GM23338 (cell line): ENCODE data around the gene FOCAD. TPM values are rescaled to one million over a fixed set of nuclear protein-coding genes. Genes with fewer than 3 reads are reported as not detected.
"Not testable (repeated sequence)": the region's sequence is repeated elsewhere in the genome, so short reads cannot be mapped to it uniquely, and the experiment has no call there.

ENCODE experiments used
- ATAC-seq: fragments of 200-7000 bp; cut with Tn5 transposase; 3 replicates; pipeline ENCODE4 v1.9.1; 2020
- DNase-seq: peaks from one replicate; pipeline ENCODE4 v3.0.0-alpha.2; 2015; ENCODE audit warnings: low spot score
- H2AFZ ChIP-seq: fragments of 200-600 bp; sonication (generic); 2 replicates; pipeline ENCODE4 v1.8.0; 2016; ENCODE audit warnings: antibody characterized with exemption, mild to moderate bottlenecking, moderate library complexity
- H3F3A ChIP-seq: fragments of 200-600 bp; sonication (generic); replicated peaks from 2 replicates; pipeline ENCODE4 v1.8.0; 2017; ENCODE audit warnings: antibody characterized with exemption, mixed run types, low read depth
- H3K27ac ChIP-seq: fragments of 200-600 bp; sonication (generic); 2 replicates; pipeline ENCODE4 v1.6.1; 2016; ENCODE audit warnings: low read depth
- H3K27me3 ChIP-seq: fragments of 200-600 bp; sonication (generic); 2 replicates; pipeline ENCODE4 v1.8.0; 2016; ENCODE audit warnings: mild to moderate bottlenecking, mixed run types, moderate library complexity; ENCODE audit not compliant: insufficient read depth
- H3K36me3 ChIP-seq: fragments of 200-600 bp; sonication (generic); 2 replicates; pipeline ENCODE4 v1.8.0; 2016; ENCODE audit warnings: mild to moderate bottlenecking; ENCODE audit not compliant: insufficient read depth
- H3K4me1 ChIP-seq: fragments of 200-600 bp; sonication (generic); 2 replicates; pipeline ENCODE4 v1.8.0; 2016; ENCODE audit warnings: mild to moderate bottlenecking, moderate library complexity; ENCODE audit not compliant: insufficient read depth
- H3K4me2 ChIP-seq: fragments of 200-600 bp; sonication (generic); 2 replicates; pipeline ENCODE4 v1.7.1; 2017; ENCODE audit warnings: mixed run types
- H3K4me3 ChIP-seq: fragments of 200-600 bp; sonication (generic); 2 replicates; pipeline ENCODE4 v1.6.1; 2016; ENCODE audit warnings: mixed run types
- H3K79me2 ChIP-seq: fragments of 200-600 bp; sonication (generic); replicated peaks from 2 replicates; pipeline ENCODE4 v1.8.0; 2017; ENCODE audit warnings: mild to moderate bottlenecking; ENCODE audit not compliant: insufficient read depth
- H3K9me2 ChIP-seq: fragments of 200-600 bp; sonication (generic); 2 replicates; pipeline ENCODE4 v1.8.0; 2017; ENCODE audit not compliant: insufficient read depth
- H4K20me1 ChIP-seq: fragments of 200-600 bp; sonication (generic); replicated peaks from 2 replicates; pipeline ENCODE4 v1.8.0; 2017; ENCODE audit warnings: mild to moderate bottlenecking; ENCODE audit not compliant: insufficient read depth
- H3K27ac Mint-ChIP-seq: 2 replicates; pipeline ENCODE4 v1.8.0; 2020; ENCODE audit warnings: inconsistent platforms, mild to moderate bottlenecking, moderate library complexity, mixed read lengths
- H3K27me3 Mint-ChIP-seq: 3 replicates; pipeline ENCODE4 v1.8.0; 2022; ENCODE audit warnings: low read depth, mild to moderate bottlenecking, moderate library complexity, mixed read lengths, inconsistent platforms; ENCODE audit not compliant: insufficient read depth, poor library complexity
- H3K36me3 Mint-ChIP-seq: 3 replicates; pipeline ENCODE4 v1.8.0; 2021; ENCODE audit warnings: low read depth, mild to moderate bottlenecking, inconsistent platforms, moderate library complexity, mixed read lengths
- H3K4me1 Mint-ChIP-seq: 3 replicates; pipeline ENCODE4 v1.8.0; 2020; ENCODE audit warnings: mild to moderate bottlenecking, inconsistent platforms, mixed read lengths
- H3K4me3 Mint-ChIP-seq: 3 replicates; pipeline ENCODE4 v1.8.0; 2021; ENCODE audit warnings: moderate library complexity, mild to moderate bottlenecking, inconsistent platforms, mixed read lengths
- H3K9me3 Mint-ChIP-seq: 3 replicates; pipeline ENCODE4 v1.8.0; 2020; ENCODE audit warnings: moderate library complexity, mild to moderate bottlenecking, inconsistent platforms, mixed read lengths
- CTCF ChIP-seq, 2 experiments: fragments of 200-600 bp in 1 of 2; sonication (generic) in 1 of 2; conservative IDR thresholded peaks; 2 replicates each; pipeline versions ENCODE4 v1.5.1 to v1.6.1; 2016 to 2017; ENCODE audit warnings: antibody characterized with exemption in 2 of 2, low read depth in 2 of 2, mild to moderate bottlenecking in 2 of 2, moderate library complexity in 1 of 2
- EZH2phosphoT487 ChIP-seq: fragments of 200-600 bp; sonication (generic); IDR thresholded peaks from one replicate; pipeline ENCODE4 v1.8.1; 2018; ENCODE audit warnings: antibody characterized with exemption; ENCODE audit not compliant: unreplicated experiment
- JUNB ChIP-seq: IDR thresholded peaks from one replicate; pipeline ENCODE4 v1.6.1; 2016; ENCODE audit warnings: antibody characterized with exemption; ENCODE audit not compliant: unreplicated experiment
- POLR2AphosphoS5 ChIP-seq: IDR thresholded peaks from 2 replicates; pipeline ENCODE4 v1.6.1; 2016; ENCODE audit warnings: antibody characterized with exemption, low read depth
- STAT1 ChIP-seq: IDR thresholded peaks from one replicate; pipeline ENCODE4 v1.6.1; 2016; ENCODE audit warnings: antibody characterized with exemption; ENCODE audit not compliant: unreplicated experiment
- ZNF331 ChIP-seq: fragments of 250-450 bp; sonication (Bioruptor Pico); IDR thresholded peaks from 2 replicates; pipeline ENCODE4 v1.5.0; 2020; ENCODE audit warnings: low read depth, mild to moderate bottlenecking, moderate library complexity
- polyA plus RNA-seq: library from polyadenylated mRNA; unstranded; fragments of >200 nt; fragmentation: Nextera tagmentation; extraction: Ambion mirVana; gene quantifications from 2 replicates; pipeline ENCODE4 v1.2.1, GENCODE V29; 2016
- total RNA-seq: library from RNA; depleted of rRNA; stranded (reverse); fragments of >200 nt; shearing (Covaris generic); gene quantifications from 2 replicates; pipeline ENCODE4 v1.2.3, GENCODE V29; 2014
- TF ChIP-seq, protein P1 (sequence below): fragments of 250-450 bp; sonication (Bioruptor Pico); IDR thresholded peaks from 2 replicates; pipeline ENCODE4 v1.5.0; 2020; ENCODE audit warnings: mild to moderate bottlenecking, moderate library complexity

The FOCAD gene
- total and polyA plus RNA-seq, 2 experiments from 2014 or later: 13.7 to 66.5 TPM

DNA sequence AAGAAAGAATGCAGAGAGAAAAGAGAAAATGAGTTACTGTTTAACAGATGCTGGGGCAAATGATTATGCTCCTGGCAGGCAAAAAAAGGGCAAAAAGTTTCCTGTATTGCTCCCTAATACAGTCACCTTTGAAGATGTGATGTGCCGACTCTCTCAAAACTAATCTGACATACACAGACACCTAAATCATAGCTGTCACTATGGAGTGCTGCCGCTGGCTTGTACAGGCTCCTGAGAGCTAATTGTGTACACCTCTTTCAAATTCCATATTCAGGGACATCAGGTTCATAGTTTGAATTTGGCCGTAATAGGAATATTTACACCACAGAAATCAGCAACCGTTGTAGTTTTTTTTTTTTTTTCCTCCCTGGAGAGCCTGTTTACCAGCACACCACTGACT lies 12.4 kb upstream of the FOCAD start:
- Histone ChIP-seq H3K9me2 (no peaks in the 10 kb centered on the region), H3K36me3 (no peaks in the 10 kb centered on the region), H4K20me1 (peaks cover 3% of the 10 kb centered on the region; the same call in 1 of the 2 replicates), H2AFZ (no peak overlapping the region), H3K4me1 (peaks cover 8% of the 10 kb centered on the region), H3K4me2 (no peak overlapping the region), H3K4me3 (no peak overlapping the region), H3K27me3 (no peaks in the 10 kb centered on the region), H3K79me2 (peaks cover 44% of the 10 kb centered on the region), H3K27ac (no peak overlapping the region), H3F3A (no peaks in the 10 kb centered on the region)
- Mint-ChIP-seq H3K27me3 (peaks cover 2% of the 10 kb centered on the region), H3K9me3 (no peaks in the 10 kb centered on the region), H3K4me1 (peaks cover 21% of the 10 kb centered on the region), H3K36me3 (no peaks in the 10 kb centered on the region), H3K4me3 (no peak overlapping the region), H3K27ac (no peak overlapping the region)
- no peak for TF ChIP-seq POLR2AphosphoS5
- TF ChIP-seq JUNB: no peak
- no peak for TF ChIP-seq CTCF (conservative IDR thresholded peaks at IDR 0.05; ENCODE audit: low read depth in 2 of 2)
- TF ChIP-seq, protein P1, sequence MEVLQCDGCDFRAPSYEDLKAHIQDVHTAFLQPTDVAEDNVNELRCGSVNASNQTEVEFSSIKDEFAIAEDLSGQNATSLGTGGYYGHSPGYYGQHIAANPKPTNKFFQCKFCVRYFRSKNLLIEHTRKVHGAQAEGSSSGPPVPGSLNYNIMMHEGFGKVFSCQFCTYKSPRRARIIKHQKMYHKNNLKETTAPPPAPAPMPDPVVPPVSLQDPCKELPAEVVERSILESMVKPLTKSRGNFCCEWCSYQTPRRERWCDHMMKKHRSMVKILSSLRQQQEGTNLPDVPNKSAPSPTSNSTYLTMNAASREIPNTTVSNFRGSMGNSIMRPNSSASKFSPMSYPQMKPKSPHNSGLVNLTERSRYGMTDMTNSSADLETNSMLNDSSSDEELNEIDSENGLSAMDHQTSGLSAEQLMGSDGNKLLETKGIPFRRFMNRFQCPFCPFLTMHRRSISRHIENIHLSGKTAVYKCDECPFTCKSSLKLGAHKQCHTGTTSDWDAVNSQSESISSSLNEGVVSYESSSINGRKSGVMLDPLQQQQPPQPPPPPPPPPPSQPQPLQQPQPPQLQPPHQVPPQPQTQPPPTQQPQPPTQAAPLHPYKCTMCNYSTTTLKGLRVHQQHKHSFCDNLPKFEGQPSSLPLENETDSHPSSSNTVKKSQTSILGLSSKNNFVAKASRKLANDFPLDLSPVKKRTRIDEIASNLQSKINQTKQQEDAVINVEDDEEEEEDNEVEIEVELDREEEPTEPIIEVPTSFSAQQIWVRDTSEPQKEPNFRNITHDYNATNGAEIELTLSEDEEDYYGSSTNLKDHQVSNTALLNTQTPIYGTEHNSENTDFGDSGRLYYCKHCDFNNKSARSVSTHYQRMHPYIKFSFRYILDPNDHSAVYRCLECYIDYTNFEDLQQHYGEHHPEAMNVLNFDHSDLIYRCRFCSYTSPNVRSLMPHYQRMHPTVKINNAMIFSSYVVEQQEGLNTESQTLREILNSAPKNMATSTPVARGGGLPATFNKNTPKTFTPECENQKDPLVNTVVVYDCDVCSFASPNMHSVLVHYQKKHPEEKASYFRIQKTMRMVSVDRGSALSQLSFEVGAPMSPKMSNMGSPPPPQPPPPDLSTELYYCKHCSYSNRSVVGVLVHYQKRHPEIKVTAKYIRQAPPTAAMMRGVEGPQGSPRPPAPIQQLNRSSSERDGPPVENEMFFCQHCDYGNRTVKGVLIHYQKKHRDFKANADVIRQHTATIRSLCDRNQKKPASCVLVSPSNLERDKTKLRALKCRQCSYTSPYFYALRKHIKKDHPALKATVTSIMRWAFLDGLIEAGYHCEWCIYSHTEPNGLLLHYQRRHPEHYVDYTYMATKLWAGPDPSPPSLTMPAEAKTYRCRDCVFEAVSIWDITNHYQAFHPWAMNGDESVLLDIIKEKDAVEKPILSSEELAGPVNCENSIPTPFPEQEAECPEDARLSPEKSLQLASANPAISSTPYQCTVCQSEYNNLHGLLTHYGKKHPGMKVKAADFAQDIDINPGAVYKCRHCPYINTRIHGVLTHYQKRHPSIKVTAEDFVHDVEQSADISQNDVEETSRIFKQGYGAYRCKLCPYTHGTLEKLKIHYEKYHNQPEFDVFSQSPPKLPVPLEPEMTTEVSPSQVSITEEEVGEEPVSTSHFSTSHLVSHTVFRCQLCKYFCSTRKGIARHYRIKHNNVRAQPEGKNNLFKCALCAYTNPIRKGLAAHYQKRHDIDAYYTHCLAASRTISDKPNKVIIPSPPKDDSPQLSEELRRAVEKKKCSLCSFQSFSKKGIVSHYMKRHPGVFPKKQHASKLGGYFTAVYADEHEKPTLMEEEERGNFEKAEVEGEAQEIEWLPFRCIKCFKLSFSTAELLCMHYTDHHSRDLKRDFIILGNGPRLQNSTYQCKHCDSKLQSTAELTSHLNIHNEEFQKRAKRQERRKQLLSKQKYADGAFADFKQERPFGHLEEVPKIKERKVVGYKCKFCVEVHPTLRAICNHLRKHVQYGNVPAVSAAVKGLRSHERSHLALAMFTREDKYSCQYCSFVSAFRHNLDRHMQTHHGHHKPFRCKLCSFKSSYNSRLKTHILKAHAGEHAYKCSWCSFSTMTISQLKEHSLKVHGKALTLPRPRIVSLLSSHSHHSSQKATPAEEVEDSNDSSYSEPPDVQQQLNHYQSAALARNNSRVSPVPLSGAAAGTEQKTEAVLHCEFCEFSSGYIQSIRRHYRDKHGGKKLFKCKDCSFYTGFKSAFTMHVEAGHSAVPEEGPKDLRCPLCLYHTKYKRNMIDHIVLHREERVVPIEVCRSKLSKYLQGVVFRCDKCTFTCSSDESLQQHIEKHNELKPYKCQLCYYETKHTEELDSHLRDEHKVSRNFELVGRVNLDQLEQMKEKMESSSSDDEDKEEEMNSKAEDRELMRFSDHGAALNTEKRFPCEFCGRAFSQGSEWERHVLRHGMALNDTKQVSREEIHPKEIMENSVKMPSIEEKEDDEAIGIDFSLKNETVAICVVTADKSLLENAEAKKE (CRISPR knock-in tag): no peak
- no peak for TF ChIP-seq ZNF331 (CRISPR knock-in tag)
- no peak for TF ChIP-seq STAT1
- TF ChIP-seq EZH2phosphoT487: no peak
- DNase-seq (no peak), ATAC-seq (no peak)

DNA sequence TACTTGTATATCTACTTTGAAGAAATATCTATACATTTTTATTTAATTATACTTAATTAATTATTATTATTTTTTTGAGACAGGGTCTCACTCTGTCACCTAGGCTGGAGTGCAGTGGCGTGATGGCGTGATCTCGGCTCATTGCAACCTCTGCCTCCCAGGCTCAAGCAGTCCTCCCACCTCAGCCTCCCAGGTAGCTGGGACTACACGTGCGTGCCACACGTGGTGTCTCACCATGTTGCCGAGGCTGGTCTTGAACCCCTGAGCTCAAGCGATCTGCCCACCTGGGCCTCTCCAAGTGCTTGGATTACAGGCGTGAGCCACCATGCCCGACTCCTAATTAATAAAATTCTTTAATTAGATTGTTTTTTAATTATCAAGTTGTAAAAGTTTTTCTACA lies 10.5 kb upstream of the FOCAD start:
- not testable (repeated sequence) for H3K4me1 ChIP-seq, H3K36me3 ChIP-seq, H3K27me3 Mint-ChIP-seq, H3F3A ChIP-seq, H3K27ac Mint-ChIP-seq, H3K27me3 ChIP-seq, ATAC-seq, H2AFZ ChIP-seq, H4K20me1 ChIP-seq, H3K9me3 Mint-ChIP-seq, H3K27ac ChIP-seq, H3K4me3 Mint-ChIP-seq, DNase-seq, H3K9me2 ChIP-seq, H3K36me3 Mint-ChIP-seq, H3K4me3 ChIP-seq, H3K4me2 ChIP-seq
- peaks cover 25% of the 10 kb centered on the region for H3K79me2 ChIP-seq
- H3K4me1 Mint-ChIP-seq: peaks cover 13% of the 10 kb centered on the region
